HTR-8/SVneo (cell line): Measurements from ENCODE around the gene POFUT1.

Experiments used
- DNase-seq: peaks from one replicate; pipeline ENCODE4 v3.0.0; 2011; ENCODE audit warnings: low spot score, mixed read lengths; ENCODE audit not compliant: insufficient read length
- FAIRE-seq: peaks from 2 replicates; lab custom pipeline; 2011; peaks lifted over from hg19 to GRCh38; lab: Jason Lieb, UNC

The POFUT1 gene

GRCh38 chr20:32205110-32205842 lies 2.4 kb upstream of the POFUT1 start:
- DNase-seq (no peak), FAIRE-seq (no peak)

- DNase-seq = no peak
- FAIRE-seq = no peak
Observed at GRCh38 chr20:32205843-32206759, 1.6 kb upstream of the POFUT1 start.

- FAIRE-seq = no peak
- peak; percentile 21 for DNase-seq
Observed at GRCh38 chr20:32206760-32207625, 687 bp upstream of the POFUT1 start.

- no peak for DNase-seq
- no peak for FAIRE-seq
Observed at GRCh38 chr20:32208499-32209154, 947 bp downstream of the POFUT1 start.

- FAIRE-seq (no peak), DNase-seq (no peak)
Observed at GRCh38 chr20:32209850-32210605, 2.3 kb downstream of the POFUT1 start.

GRCh38 chr20:32213870-32214269 lies 6.2 kb downstream of the POFUT1 start:
- no peak for FAIRE-seq

GRCh38 chr20:32215147-32215546 lies 7.5 kb downstream of the POFUT1 start:
- FAIRE-seq = no peak
- no peak for DNase-seq

More at GRCh38 chr20:32213870-32214269, 6.2 kb downstream of the POFUT1 start:
- no peak for DNase-seq

- no peak for FAIRE-seq
- DNase-seq = no peak
Observed at GRCh38 chr20:32215729-32216128, 8.0 kb downstream of the POFUT1 start.

- DNase-seq (no peak), FAIRE-seq (no peak)
Observed at GRCh38 chr20:32216179-32217142, 8.8 kb downstream of the POFUT1 start.

- FAIRE-seq (no peak), DNase-seq (no peak)
Observed at GRCh38 chr20:32218156-32218900, 10.6 kb downstream of the POFUT1 start.

- FAIRE-seq (no peak), DNase-seq (no peak)
Observed at GRCh38 chr20:32224463-32224862, 16.8 kb downstream of the POFUT1 start.

GRCh38 chr20:32226391-32226790 lies 18.7 kb downstream of the POFUT1 start:
- no peak for FAIRE-seq
- no peak for DNase-seq

GRCh38 chr20:32227306-32227705 lies 19.6 kb downstream of the POFUT1 start:
- no peak for FAIRE-seq
- no peak for DNase-seq

GRCh38 chr20:32227744-32228688 lies 20.3 kb downstream of the POFUT1 start:
- no peak for DNase-seq
- no peak for FAIRE-seq

GRCh38 chr20:32229251-32229747 lies 21.6 kb downstream of the POFUT1 start:
- FAIRE-seq = no peak
- DNase-seq = no peak

- FAIRE-seq (no peak), DNase-seq (no peak)
Observed at GRCh38 chr20:32230707-32231106, 23.0 kb downstream of the POFUT1 start.
